ENCODE data around the gene POGLUT3.

Gene POGLUT3

GRCh38 chr11:108486828-108487227 is 11.4 kb downstream of the POGLUT3 start:
- TF ChIP-seq, protein P1, sequence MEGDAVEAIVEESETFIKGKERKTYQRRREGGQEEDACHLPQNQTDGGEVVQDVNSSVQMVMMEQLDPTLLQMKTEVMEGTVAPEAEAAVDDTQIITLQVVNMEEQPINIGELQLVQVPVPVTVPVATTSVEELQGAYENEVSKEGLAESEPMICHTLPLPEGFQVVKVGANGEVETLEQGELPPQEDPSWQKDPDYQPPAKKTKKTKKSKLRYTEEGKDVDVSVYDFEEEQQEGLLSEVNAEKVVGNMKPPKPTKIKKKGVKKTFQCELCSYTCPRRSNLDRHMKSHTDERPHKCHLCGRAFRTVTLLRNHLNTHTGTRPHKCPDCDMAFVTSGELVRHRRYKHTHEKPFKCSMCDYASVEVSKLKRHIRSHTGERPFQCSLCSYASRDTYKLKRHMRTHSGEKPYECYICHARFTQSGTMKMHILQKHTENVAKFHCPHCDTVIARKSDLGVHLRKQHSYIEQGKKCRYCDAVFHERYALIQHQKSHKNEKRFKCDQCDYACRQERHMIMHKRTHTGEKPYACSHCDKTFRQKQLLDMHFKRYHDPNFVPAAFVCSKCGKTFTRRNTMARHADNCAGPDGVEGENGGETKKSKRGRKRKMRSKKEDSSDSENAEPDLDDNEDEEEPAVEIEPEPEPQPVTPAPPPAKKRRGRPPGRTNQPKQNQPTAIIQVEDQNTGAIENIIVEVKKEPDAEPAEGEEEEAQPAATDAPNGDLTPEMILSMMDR (IDR thresholded peaks at IDR 0.05; ENCODE audit: low read depth, low read length): no peak
- DNase-seq (ENCODE audit: extremely low read depth, low read depth): no peak

- TF ChIP-seq, protein P1 (IDR thresholded peaks at IDR 0.05; ENCODE audit: low read depth, low read length): no peak
Measured at GRCh38 chr11:108486331-108486730, 11.9 kb downstream of the POGLUT3 start.

GRCh38 chr11:108483163-108483562 is 15.0 kb downstream of the POGLUT3 start:
- TF ChIP-seq, protein P1 (IDR thresholded peaks at IDR 0.05; ENCODE audit: low read depth, low read length): no peak
- no peak for DNase-seq (ENCODE audit: extremely low read depth, low read depth)

More at GRCh38 chr11:108486331-108486730, 11.9 kb downstream of the POGLUT3 start:
- no peak for DNase-seq (ENCODE audit: extremely low read depth, low read depth)

GRCh38 chr11:108474664-108475463 is 23.3 kb downstream of the POGLUT3 start:
- TF ChIP-seq, protein P1 (IDR thresholded peaks at IDR 0.05; ENCODE audit: low read depth, low read length): no peak
- no peak for DNase-seq (ENCODE audit: extremely low read depth, low read depth)

DNA sequence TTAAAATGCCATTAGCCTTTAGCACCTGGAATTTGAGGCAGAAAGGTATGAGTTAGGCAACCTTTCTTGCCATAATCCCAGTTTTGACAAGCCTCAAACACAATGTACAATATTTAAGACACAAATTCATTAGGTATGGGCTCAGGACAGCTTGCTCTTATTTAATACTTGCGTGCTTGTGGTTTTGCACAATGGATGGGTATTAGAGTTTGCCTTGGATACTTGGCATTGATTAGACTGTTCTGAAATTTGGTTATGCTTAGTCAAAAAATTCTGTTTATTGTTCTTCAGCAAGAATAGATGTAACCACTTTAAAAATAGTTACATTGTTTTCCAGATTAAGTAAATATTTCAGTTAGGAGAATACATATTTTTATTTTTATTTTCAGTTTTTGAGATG is 25.5 kb downstream of the POGLUT3 start:
- no peak for DNase-seq (ENCODE audit: extremely low read depth, low read depth)
- TF ChIP-seq, protein P1 (IDR thresholded peaks at IDR 0.05; ENCODE audit: low read depth, low read length): no peak

DNA sequence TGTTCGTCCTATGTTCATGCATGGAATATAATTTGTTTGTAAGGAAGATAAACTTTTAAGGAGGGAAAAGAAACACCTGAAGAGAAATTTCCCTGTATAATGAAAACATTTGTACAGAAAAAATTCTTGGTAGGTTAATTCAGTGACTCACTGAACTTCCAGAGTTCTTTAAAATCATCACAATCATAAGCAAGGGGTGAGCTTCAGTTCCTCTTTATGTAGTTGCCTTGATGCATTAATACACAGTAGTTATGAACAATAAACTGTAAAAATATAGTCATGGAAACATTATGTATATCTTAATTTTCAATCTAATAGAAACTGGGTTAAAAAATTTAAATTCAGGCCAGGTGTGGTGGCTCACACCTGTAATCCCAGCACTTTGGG is 29.7 kb downstream of the POGLUT3 start:
- TF ChIP-seq, protein P1 (IDR thresholded peaks at IDR 0.05; ENCODE audit: low read depth, low read length): no peak
- no peak for DNase-seq (ENCODE audit: extremely low read depth, low read depth)

- TF ChIP-seq, protein P1 (IDR thresholded peaks at IDR 0.05; ENCODE audit: low read depth, low read length): no peak
- peak; percentile 91 for DNase-seq (ENCODE audit: extremely low read depth, low read depth)
Measured at GRCh38 chr11:108467091-108467823, 30.9 kb downstream of the POGLUT3 start, which contains the start of gene C11orf65. TSS of gene C11orf65 (minus strand) at chr11:108467529. CDS start at chr11:108461559, 5,970 bp downstream.

Measured in AG09319 (cell line).